Amniotic stem cell (primary cell): ENCODE data around the gene ACTN4.

ENCODE experiments used
- DNase-seq: peaks from one replicate; lab custom pipeline; 2025; lab: John Stamatoyannopoulos, UW

Gene ACTN4

GRCh38 chr19:38709671-38710415 lies 62.4 kb downstream of the ACTN4 start:
- DNase-seq, result no peak

GRCh38 chr19:38710416-38710702 lies 62.9 kb downstream of the ACTN4 start:
- no peak for DNase-seq

GRCh38 chr19:38710928-38711725 lies 63.7 kb downstream of the ACTN4 start:
- no peak for DNase-seq

- DNase-seq, result no peak
Measured at GRCh38 chr19:38711726-38712153, 64.3 kb downstream of the ACTN4 start.

GRCh38 chr19:38712161-38712748 lies 64.8 kb downstream of the ACTN4 start:
- no peak for DNase-seq

GRCh38 chr19:38713227-38713649 lies 65.8 kb downstream of the ACTN4 start:
- DNase-seq, result no peak

GRCh38 chr19:38713865-38714264 lies 66.4 kb downstream of the ACTN4 start:
- DNase-seq, result no peak

GRCh38 chr19:38714354-38714778 lies 66.9 kb downstream of the ACTN4 start:
- DNase-seq, result no peak

- DNase-seq, result no peak
Measured at GRCh38 chr19:38715555-38715954, 68.1 kb downstream of the ACTN4 start.

- DNase-seq, result no peak
Measured at GRCh38 chr19:38717051-38717450, 69.6 kb downstream of the ACTN4 start.

GRCh38 chr19:38717855-38718254 lies 70.4 kb downstream of the ACTN4 start:
- no peak for DNase-seq

GRCh38 chr19:38718747-38719543 lies 71.5 kb downstream of the ACTN4 start:
- DNase-seq, result no peak

GRCh38 chr19:38719761-38720558 lies 72.5 kb downstream of the ACTN4 start:
- no peak for DNase-seq

- no peak for DNase-seq
Measured at GRCh38 chr19:38720559-38721236, 73.2 kb downstream of the ACTN4 start.

- no peak for DNase-seq
Measured at GRCh38 chr19:38721496-38721895, 74.0 kb downstream of the ACTN4 start.

- DNase-seq, result no peak
Measured at GRCh38 chr19:38721979-38722773, 74.7 kb downstream of the ACTN4 start.

- no peak for DNase-seq
Measured at GRCh38 chr19:38722947-38723605, 75.6 kb downstream of the ACTN4 start.

GRCh38 chr19:38723606-38723965 lies 76.1 kb downstream of the ACTN4 start:
- no peak for DNase-seq

GRCh38 chr19:38723990-38724854 lies 76.8 kb downstream of the ACTN4 start:
- DNase-seq, result no peak
